ENCODE measurements around the gene CHPT1. TPM values are rescaled to one million over a fixed set of nuclear protein-coding genes. Genes with fewer than 3 reads are reported as not detected.

CHPT1 gene
- total RNA-seq, 2 experiments from 2014 or later: 15.2 to 15.8 TPM

DNA sequence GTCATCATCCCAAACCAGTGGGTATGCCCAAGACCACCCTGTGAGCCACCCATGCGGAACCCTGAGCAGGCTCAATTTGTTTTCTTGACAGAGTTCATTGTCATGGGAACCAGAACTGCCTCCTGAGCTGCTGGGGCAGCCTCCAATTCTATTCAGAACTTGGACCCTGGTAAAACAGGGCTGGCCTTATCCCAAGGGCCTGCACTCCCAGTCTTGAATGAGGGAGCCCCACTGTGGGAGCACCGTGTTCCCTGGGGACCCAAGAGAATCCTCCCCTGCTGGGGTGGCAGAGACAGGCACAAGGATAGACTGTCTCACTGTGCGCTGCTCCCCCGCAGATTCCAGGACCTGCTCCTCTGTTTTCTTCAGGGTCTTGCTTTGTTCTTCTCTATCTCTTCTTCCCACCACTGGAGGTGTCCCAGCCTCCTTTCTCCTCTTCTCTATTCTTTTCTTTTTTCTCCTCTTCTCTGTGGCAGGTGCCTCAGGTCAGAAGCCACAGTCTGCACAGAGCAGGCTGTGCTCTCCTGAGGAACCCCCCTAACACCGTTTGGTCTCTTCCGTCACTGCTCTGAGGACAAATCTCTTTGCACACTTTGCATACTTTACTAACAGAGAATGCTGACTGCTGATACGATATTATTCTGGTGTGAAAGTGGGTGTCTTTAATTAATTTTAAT is 31.2 kb upstream of the CHPT1 start:
- ATAC-seq: no peak
- intact Hi-C loops (cut with micrococcal nuclease): no loop called here
- TF ChIP-seq, protein P1, sequence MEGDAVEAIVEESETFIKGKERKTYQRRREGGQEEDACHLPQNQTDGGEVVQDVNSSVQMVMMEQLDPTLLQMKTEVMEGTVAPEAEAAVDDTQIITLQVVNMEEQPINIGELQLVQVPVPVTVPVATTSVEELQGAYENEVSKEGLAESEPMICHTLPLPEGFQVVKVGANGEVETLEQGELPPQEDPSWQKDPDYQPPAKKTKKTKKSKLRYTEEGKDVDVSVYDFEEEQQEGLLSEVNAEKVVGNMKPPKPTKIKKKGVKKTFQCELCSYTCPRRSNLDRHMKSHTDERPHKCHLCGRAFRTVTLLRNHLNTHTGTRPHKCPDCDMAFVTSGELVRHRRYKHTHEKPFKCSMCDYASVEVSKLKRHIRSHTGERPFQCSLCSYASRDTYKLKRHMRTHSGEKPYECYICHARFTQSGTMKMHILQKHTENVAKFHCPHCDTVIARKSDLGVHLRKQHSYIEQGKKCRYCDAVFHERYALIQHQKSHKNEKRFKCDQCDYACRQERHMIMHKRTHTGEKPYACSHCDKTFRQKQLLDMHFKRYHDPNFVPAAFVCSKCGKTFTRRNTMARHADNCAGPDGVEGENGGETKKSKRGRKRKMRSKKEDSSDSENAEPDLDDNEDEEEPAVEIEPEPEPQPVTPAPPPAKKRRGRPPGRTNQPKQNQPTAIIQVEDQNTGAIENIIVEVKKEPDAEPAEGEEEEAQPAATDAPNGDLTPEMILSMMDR (IDR thresholded peaks at IDR 0.05): no peak
- ChIA-PET CTCF (interaction anchor here (1.0 kb wide), 1 partner anchor 17 kb away, joined by 3 read pairs; no protein-coding TSS in a partner anchor), POLR2A (no interaction called here)
- H3K9me3 Mint-ChIP-seq: no peaks in the 10 kb centered on the region
- H3K4me3 Mint-ChIP-seq: no peak overlapping the region
- H3K27me3 Mint-ChIP-seq: peaks cover 1% of the 10 kb centered on the region
- peaks cover 12% of the 10 kb centered on the region for H3K4me1 Mint-ChIP-seq (ENCODE audit: low read depth)
- H3K27ac Mint-ChIP-seq: no peak overlapping the region
- no peak for DNase-seq
- H3K36me3 Mint-ChIP-seq (ENCODE audit: low read depth): no peaks in the 10 kb centered on the region

DNA sequence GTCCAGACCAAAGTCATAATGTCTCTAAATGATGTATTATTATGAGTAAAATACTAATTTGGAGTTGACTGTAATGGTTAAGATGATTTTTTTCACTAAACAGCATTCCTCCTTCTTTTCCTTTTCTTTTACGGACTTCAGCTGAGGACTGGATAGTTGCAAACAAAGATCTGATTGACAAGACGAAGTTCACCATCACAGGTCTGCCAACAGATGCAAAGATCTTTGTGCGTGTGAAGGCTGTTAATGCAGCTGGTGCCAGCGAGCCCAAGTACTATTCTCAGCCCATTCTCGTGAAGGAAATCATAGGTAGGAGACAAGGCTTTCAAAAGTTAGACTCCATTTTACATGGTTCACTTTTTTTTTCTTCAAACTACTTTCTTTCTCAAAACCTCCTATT is 29.8 kb upstream of the CHPT1 start:
- TF ChIP-seq, protein P1 (IDR thresholded peaks at IDR 0.05): no peak
- intact Hi-C loops (cut with micrococcal nuclease): no loop called here
- H3K4me3 Mint-ChIP-seq: no peak overlapping the region
- no peaks in the 10 kb centered on the region for H3K36me3 Mint-ChIP-seq (ENCODE audit: low read depth)
- no peak for DNase-seq
- no peak for ATAC-seq
- H3K27me3 Mint-ChIP-seq: peaks cover 1% of the 10 kb centered on the region
- ChIA-PET POLR2A (no interaction called here), CTCF (interaction anchor here (1.7 kb wide), 1 partner anchor 173 kb away, joined by 5 read pairs; no protein-coding TSS in a partner anchor)
- H3K4me1 Mint-ChIP-seq (ENCODE audit: low read depth): peaks cover 19% of the 10 kb centered on the region
- no peak overlapping the region for H3K27ac Mint-ChIP-seq
- H3K9me3 Mint-ChIP-seq: no peaks in the 10 kb centered on the region

DNA sequence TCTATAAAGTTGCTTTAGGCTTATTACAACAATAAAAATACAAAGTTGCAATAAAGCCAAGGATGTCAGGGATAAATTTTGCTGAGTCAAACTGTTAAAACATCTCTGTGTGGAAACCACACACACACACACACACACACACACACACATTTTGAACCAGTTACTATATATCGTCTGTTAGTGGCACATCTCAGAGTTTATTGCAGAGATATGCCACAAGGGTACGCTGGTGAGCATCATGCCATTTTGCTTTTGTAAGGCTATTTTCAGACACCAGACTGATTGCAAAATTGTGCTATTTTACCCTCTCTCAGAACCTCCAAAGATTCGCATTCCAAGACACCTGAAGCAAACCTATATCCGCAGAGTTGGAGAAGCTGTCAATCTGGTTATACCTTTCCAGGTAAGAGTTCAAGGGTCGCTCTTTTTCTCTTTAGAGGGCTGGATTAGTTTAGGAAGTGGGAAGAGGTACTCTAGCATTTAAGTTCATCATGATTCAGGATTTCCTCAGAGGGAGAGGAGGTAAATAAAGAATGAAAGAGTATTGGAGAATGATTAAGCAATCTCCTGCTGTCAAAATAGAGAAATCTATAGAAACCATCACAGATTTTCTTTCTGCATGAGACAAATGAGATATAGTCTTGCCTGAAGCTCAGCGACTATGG is 27.3 kb upstream of the CHPT1 start:
- peak; percentile 70 for DNase-seq
- Mint-ChIP-seq H3K4me3 (no peak overlapping the region), H3K4me1 (ENCODE audit: low read depth) (peaks cover 19% of the 10 kb centered on the region), H3K9me3 (no peaks in the 10 kb centered on the region), H3K27ac (no peak overlapping the region), H3K27me3 (peaks cover 1% of the 10 kb centered on the region), H3K36me3 (ENCODE audit: low read depth) (no peaks in the 10 kb centered on the region)
- POLR2A ChIA-PET: interaction anchor here (0.6 kb wide), 1 partner anchor 8 kb away, joined by 3 read pairs; no protein-coding TSS in a partner anchor
- TF ChIP-seq, protein P1 (IDR thresholded peaks at IDR 0.05): peak; percentile 39
- ATAC-seq: peak; percentile 79
- CTCF ChIA-PET: interaction anchor here (0.7 to 1.1 kb wide), 7 partner anchors 12 to 170 kb away, joined by 3 to 9 read pairs (median 3); no protein-coding TSS in a partner anchor
- intact Hi-C loops (cut with micrococcal nuclease): no loop called here

DNA sequence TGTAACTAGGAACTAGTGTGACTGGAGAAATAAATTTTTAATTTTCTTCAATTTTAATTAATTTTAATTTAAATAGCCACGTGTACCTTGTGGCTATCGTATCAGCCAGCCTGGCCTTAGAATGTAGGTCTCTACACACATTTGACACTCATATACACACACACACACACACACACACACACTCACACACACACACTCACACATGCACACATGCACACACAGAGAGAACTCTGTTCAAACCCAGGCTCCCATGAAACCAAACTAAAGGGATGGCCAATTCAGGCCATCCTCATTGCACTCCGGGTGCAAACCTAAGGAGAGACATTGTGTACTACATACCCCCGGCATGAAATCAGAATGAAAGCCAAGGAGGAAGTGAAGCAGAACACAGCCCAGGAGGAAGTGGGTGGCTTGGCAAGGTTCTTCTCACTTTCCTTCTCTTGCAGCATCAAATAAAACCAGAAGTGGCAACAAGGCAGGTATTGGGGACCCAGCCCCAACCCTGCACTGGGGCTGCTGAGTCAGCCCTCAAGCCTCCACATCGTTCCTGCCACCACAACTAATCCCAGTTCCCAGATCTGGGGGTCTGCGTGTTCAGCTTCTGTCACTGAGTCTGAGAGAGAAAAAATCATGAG is 26.2 kb upstream of the CHPT1 start:
- ChIA-PET POLR2A (no interaction called here), CTCF (interaction anchor here (0.9 to 1.1 kb wide), 6 partner anchors 10 to 168 kb away, joined by 3 to 9 read pairs (median 4); no protein-coding TSS in a partner anchor)
- ATAC-seq (peak; percentile 84), DNase-seq (peak; percentile 54)
- H3K27ac Mint-ChIP-seq: peak overlapping the region; percentile 86
- H3K9me3 Mint-ChIP-seq: no peaks in the 10 kb centered on the region
- no peaks in the 10 kb centered on the region for H3K36me3 Mint-ChIP-seq (ENCODE audit: low read depth)
- H3K4me3 Mint-ChIP-seq: peak overlapping the region; percentile 62
- H3K4me1 Mint-ChIP-seq (ENCODE audit: low read depth): peaks cover 19% of the 10 kb centered on the region
- peaks cover 1% of the 10 kb centered on the region for H3K27me3 Mint-ChIP-seq
- intact Hi-C loops (cut with micrococcal nuclease): no loop called here
- TF ChIP-seq, protein P1 (IDR thresholded peaks at IDR 0.05): no peak

Measured in activated CD8-positive, alpha-beta T cell treated with anti-CD3 and anti-CD28 coated beads for 36 hours (primary cell).